ENCODE data around the gene AGPAT3.

Gene AGPAT3

DNA sequence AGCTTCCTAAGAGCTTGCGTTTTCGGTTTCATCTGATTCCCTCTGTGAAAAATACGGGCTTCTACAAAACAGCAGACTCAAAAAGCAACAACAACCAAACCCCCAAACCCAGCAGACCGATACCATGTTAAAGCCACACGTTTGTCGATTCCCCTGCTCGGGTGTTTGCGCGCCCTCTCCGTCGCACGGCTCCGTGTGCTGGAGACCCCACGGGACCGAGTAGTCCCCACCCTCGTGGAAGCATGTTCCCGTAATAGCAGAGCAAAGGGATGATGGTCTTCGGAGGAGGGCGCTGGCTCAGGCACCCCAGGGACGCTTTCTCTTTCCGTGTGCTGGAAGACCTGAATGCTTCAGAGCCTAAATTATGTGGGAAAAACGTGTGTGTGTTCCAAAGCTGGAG lies 42.7 kb downstream of the AGPAT3 start:
- no peak for DNase-seq (ENCODE audit: low read depth)

DNA sequence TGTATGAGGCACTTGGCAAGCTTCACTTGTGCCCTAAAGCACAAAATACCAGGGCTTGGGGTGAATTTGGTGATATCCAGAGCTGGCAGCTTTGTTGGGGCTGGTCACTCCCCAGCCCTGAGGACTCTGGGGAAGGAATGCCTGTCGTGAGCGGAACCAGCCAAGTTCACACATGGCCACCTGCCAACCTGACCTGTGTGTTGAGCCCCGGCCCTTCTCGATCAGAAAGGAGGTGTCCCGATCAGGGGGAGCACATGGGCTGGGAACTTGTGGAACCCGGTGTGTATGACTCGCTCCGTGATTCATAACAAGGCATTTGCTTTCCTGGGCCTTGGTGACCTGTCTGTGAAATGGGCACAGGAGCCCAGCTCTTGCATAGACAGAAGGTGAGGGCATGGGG lies 43.1 kb downstream of the AGPAT3 start:
- no peak for DNase-seq (ENCODE audit: low read depth)

DNA sequence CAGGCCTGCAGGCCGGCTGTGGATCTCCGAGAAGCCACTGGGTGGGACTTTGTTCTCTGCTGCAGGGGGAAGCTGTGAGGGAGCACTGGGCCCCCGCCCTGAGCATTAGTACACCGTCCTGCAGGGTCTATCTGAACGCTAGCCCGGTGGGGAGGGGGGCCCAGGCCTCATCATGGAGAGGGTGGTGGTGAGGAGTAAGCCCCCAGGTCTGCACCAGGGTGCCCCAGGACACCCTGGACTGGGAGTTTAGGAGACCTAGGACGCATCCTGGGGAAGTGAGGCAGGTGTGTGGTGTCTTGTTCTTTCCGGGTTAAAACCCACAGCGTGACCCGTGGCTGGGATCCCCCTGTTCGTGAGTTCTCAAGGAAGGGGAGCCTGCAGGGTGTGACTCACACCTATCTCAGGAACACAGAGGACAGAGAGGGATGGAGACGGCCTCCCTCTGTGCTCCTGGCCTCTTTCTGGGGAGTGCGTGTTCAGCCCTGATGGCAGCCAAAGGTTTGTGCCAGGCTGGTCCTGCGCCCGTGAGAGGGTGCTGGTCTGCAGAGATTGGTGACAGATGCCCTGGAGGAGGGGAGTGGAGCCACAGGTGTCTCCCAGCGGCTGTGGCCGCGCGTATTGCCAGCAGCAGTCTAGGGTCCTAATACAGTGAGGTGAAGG lies 44.8 kb downstream of the AGPAT3 start:
- no peak for DNase-seq (ENCODE audit: low read depth)

DNA sequence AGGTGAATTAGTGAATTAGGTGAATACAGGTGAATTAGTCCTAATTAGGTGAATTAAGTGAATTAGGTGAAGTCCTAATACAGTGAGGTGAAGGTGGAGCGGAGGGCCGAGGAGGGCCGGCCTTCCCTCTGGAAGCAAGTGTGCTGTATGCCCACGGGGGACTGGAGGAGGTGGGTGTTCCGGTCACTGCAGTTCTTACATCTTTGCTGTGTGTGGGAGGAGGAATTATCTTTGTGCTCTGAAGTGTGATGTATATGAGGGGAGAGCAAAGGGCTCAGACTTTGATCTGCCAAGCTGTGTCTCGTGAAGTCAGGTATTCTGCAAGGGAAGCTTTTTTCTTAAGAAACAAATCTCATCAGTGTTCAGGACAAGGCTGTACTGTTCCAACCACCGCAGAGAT lies 45.4 kb downstream of the AGPAT3 start:
- no peak for DNase-seq (ENCODE audit: low read depth)

DNA sequence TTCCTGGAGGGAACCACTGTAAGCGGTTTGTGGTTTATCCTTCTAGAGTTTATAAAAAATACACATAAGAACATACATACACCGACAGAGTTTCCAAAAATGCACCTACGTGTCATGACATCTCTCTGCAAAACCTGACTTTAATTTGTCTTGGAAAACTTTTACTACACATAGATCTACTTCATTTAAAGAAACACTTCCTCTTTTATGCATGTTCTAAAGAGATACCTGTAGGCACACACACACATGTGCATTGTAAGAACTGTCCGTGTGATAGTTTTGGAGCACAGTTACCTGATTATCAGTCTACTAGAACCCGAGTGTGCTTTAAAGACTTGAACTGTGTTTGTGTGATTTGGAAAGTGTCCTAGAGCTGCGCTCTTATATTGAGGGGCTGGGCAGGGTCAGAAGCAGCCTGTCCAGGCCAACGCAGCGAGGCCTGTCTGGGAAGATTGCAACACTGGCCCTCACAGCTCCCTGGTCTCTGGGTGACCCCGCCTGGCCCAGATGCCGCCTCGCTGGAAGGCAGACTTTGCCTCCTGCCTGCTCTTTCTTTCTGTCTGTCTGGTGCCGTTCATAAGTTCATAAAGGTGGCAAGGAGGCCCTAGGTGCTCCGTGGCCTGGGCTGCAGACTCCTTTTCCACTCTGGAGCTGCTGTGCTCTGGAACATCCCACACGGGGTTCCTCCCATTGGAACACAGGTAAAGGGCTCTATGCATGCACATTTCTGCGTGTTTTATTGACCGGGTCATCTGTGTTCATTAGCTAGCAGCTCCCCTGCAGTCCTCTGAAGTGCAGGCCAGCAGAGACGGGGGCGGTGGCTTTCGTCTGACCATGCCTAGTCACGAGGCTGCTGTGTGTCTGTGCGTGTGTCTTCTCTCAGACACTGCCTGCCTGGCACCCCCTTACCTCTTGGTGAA lies 46.3 kb downstream of the AGPAT3 start:
- no peak for DNase-seq (ENCODE audit: low read depth)

GRCh38 chr21:43911935-43912487 lies 47.0 kb downstream of the AGPAT3 start:
- DNase-seq (ENCODE audit: low read depth), result no peak

DNA sequence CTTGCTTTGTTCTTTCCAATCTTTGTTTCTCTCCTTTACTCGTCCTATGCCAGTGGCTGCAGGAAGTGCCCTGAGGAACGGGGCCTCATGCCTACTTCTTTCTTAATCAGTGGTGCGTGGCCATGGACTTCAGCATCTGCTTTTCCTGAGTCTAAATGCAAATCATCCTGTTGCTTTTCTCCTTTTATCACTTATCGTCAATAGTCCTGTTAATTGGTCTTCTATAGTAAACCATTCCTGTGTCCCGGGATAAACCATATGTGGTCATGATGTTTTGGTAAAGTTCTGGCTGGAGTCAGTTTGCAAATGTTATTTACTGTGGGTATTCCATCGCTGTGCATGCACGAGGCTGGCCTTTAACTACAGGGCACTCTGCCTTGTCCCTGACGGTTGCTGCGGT lies 47.5 kb downstream of the AGPAT3 start:
- DNase-seq (ENCODE audit: low read depth), result no peak

DNA sequence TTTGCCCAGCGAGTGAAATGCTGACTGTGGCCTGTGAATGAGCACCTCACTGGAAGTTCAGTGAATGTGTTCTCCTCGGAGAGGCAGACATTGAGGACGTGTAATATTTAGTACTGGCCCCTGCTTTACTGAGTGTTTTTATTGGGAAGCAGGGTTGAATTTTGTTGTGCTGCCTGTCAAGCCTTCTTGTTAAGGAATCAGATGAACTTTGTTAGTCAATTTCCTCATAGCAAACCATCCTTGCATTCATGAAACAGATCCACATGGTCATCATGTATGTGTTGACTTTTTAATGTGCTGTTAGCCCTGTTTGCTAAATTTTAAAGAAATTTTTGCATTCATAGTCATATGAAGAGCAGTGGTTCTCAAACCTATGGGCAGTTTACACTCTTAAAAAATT lies 47.9 kb downstream of the AGPAT3 start:
- DNase-seq (ENCODE audit: low read depth), result no peak

GRCh38 chr21:43913928-43914327 lies 48.9 kb downstream of the AGPAT3 start:
- DNase-seq (ENCODE audit: low read depth), result no peak

DNA sequence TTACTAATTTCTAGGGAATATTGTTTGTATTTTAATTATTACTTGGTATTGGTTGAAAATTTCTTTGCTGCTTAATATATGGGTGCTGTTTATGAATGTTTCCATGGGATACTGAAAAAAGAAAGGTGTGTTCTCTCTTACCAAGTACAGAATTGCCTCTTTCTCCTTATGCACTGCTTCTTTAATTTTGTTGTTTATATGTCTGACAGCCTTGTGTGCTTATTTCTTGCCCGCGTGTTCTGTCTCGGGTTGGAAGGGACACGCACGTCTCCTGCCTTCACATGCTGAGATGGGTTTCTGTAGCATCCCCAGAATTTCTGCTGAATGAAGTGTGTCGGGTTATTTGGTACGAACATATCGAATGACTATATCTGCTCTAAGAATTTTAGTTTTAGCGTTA lies 51.1 kb downstream of the AGPAT3 start:
- no peak for DNase-seq (ENCODE audit: low read depth)

DNA sequence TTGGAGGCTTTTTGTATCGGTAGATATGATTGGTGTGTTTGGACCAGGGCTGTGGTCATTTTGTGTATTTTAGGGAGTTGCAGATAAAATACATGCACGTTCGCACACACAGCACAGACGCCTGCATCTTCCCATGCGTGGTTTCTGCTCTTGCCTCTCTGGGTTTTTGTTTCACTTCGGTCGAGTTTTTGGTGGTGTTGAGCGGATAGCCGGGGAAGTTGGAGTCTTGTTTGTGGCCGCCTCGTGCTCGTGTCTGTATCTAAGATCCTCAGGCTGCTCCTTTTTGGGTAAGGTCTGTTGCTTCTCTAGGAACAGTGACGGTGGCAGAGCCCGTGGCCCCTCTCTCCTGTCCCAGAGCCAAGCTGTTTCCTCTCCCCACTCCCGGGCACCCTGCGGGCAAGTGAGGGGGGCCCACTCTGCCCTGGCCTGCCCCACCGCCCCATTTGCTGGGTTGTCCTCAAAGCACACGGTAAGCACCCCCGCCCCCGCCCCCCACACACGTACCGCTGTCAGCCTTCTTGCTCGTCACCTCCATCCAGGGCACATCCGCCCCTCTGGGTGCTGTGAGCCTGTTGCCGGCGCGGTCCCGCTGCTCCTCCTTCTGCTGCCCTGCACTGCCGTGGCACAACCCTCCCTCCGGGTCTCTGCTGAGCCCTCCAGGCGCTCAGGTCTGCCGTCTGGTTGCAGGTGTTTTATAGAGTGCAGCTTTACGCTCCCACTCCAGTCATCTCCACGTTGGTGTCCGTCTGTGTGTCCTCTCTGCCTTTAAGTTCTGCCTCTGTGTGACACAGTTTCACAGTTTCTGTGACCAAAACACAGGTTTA lies 51.9 kb downstream of the AGPAT3 start:
- no peak for DNase-seq (ENCODE audit: low read depth)

- no peak for DNase-seq (ENCODE audit: low read depth)
These were observed 52.7 kb downstream of the AGPAT3 start for GRCh38 chr21:43917515-43918384.

- no peak for DNase-seq (ENCODE audit: low read depth)
These were observed 53.4 kb downstream of the AGPAT3 start for GRCh38 chr21:43918385-43918947.

- DNase-seq (ENCODE audit: low read depth), result no peak
These were observed 54.3 kb downstream of the AGPAT3 start for GRCh38 chr21:43919283-43919682.

GRCh38 chr21:43919871-43920801 lies 55.1 kb downstream of the AGPAT3 start:
- DNase-seq (ENCODE audit: low read depth), result no peak

DNA sequence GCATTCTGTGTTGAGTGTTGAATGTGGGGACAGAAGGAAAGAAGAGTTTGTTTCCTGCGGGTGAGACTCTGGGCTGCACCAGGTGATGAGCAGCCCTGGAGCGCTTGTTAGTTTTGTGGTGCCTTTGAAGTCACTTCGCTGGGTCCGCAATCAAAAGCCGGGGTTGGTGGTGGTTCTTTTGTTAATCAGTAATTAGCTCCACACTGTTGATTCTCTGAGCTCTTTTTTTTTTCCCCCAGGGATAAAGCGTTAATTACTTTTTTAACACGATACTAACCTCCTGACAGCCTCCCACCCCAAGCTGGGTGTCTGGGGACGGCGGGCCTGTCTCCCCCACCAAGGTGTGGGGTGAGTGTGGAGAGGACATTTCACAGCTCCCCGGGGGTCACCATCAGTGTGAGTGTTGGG lies 56.6 kb downstream of the AGPAT3 start:
- DNase-seq (ENCODE audit: low read depth), result no peak

DNA sequence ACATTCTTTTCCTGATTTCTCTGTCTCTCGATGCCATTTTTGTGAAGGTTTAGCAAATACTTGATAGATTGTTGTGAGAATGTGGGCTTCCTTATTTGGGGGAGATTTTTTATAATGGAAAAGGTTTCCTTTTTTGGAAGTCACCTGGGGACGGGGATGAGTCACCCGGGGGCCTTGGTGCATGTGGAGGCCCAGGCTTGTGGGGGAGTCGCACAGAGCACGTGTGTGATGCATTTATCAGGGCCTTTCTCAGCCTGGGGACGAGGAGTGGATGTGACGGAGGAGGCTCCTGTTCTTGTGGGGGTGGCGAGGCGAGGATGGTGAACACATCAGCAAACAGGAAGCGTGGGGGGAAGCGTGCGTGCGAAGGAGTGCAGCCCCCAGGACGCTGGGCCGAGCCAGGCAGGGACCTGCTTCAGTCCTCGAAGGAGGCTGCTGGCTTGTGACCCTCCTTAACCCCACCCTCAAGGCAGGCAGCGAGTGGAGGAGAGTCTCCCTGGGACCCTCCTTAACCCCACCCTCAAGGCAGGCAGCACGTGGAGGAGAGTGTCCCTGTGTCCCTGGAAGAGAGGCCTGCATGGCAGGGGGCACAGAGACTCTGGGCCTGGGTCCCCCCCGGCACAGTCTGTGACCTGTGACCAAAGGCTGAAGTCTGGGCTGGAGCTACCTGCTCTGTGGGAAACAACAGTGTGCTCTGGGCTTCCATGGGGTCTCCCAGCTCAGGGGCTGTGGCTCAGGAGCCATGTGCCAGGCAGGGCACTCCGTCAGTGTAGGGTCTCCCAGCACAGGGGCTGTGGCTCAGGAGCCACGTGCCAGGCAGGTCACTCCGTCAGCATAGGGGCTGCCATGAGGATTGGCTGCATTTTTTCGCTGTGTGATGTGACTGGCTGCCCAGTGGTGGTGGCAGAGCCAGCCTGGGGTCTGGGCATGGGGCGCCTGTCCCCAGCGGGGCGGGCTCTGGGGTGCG lies 57.2 kb downstream of the AGPAT3 start:
- no peak for DNase-seq (ENCODE audit: low read depth)

DNA sequence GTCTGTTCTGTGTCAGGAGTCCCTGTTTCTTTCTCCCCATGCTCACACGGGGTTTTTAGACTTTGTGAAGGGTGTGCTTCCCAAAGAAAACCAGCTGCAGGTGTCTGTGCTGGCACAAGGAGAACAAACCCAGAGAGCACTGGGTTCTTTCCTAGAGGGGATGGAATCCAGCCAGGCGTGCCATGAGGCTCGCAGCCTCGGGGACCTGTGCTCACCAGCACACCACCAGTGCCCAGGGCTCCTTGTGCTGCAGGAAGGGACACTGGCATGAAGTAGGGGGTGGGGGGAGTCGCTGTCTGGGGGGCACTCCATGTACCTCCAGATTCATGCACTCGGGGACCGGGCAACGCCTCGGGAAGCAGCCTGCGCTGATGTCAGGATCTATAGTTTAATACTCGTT lies 57.9 kb downstream of the AGPAT3 start:
- DNase-seq (ENCODE audit: low read depth), result no peak

DNA sequence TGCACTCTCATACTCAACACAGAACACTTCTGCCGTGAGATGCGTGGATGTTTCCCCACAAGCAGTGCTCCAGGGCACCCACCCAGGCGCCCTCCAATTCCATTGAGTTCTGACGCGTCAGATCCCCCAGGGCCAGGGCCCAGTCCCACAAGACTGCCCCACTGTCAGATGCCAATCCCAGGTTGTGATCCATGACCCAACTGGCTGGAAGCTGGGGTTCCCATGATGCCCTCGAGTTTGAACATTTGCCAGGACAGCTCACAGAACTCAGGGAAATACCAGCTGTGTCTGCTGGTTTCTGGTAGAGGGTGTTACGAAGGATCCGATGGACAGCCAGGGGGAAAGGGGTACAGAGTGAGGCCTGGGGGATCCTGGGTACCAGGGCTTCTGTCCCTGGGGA lies 58.4 kb downstream of the AGPAT3 start:
- no peak for DNase-seq (ENCODE audit: low read depth)
